ENCODE results near the gene GRIP2. TPM values are rescaled to one million over a fixed set of nuclear protein-coding genes. Genes with fewer than 3 reads are reported as not detected.

GRIP2 gene
- total and polyA plus RNA-seq, 9 of the 15 experiments (the other 6 are each of a cell fraction or from before 2014, with no cell fraction given), result 0.01 TPM; not detected in 7

- Histone ChIP-seq H3K4me1 (replicated peaks in 1 of 2; ENCODE audit: control insufficient read depth in 2 of 2, insufficient read depth in 2 of 2, low read length in 2 of 2) (peaks cover 2 to 9% of the 10 kb centered on the region in 2 experiments; a peak in 3 of 5 replicates), H3K4me3 (no peak overlapping the region), H3K4me2 (ENCODE audit: insufficient read depth, low read length) (no peak overlapping the region), H2AFZ (ENCODE audit: low read depth, low read length) (no peak overlapping the region), H3K36me3 (ENCODE audit: control insufficient read depth, insufficient read depth, low read length) (peaks cover 96% of the 10 kb centered on the region), H3K27me3 (ENCODE audit: control insufficient read depth in 2 of 2, insufficient read depth in 2 of 2, low read length in 2 of 2) (no peaks in the 10 kb centered on the region), H3K27ac (ENCODE audit: extremely low read depth, low read depth, low read length) (no peak overlapping the region), H4K20me1 (replicated peaks; ENCODE audit: control insufficient read depth, insufficient read depth, low read length) (peaks cover 11% of the 10 kb centered on the region; the same call in 1 of the 2 replicates), H3K9ac (ENCODE audit: insufficient read depth in 1 of 2, low read depth in 2 of 2, low read length in 2 of 2) (no peak overlapping the region), H3K9me3 (replicated peaks; ENCODE audit: control insufficient read depth, insufficient read depth, low read depth, low read length) (peaks cover 2% of the 10 kb centered on the region), H3K79me2 (ENCODE audit: control insufficient read depth, insufficient read depth, low read length) (peaks cover 29% of the 10 kb centered on the region), H3K9me1 (ENCODE audit: control insufficient read depth, insufficient read depth, low read length) (peaks cover 5% of the 10 kb centered on the region)
- no peak for TF ChIP-seq HNRNPL (IDR thresholded peaks at IDR 0.05; ENCODE audit: low read depth, low read length)
- TF ChIP-seq CREBBP (IDR thresholded peaks at IDR 0.05; ENCODE audit: low read depth, low read length), result peak; percentile 61
- no peak for TF ChIP-seq TEAD4 (IDR thresholded peaks at IDR 0.05; ENCODE audit: low read length)
- no peak for TF ChIP-seq TEAD4 (CRISPR knock-in tag; IDR thresholded peaks at IDR 0.05; ENCODE audit: borderline replicate concordance)
- TF ChIP-seq ARID2 (IDR thresholded peaks at IDR 0.05), result 0 out of 2 replicates have a peak, but pooled peaks have one; percentile 22
- TF ChIP-seq SIN3A (IDR thresholded peaks at IDR 0.05; ENCODE audit: borderline replicate concordance in 2 of 2, control insufficient read depth in 1 of 2, low read depth in 2 of 2, low read length in 2 of 2), result no peak
- peak; percentile 63 for TF ChIP-seq ARHGAP35 (IDR thresholded peaks at IDR 0.05; ENCODE audit: partially characterized antibody)
- 0 out of 2 replicates have a peak, but pooled peaks have one; percentile 24 for TF ChIP-seq SMARCA5 (IDR thresholded peaks at IDR 0.05)
- TF ChIP-seq HDGF (IDR thresholded peaks at IDR 0.05), result 0 out of 2 replicates have a peak, but pooled peaks have one; percentile 21
- no peak for DNase-seq (ENCODE audit: extremely low read depth in 1 of 4, low spot score in 3 of 4)
- BruUV-seq (replicated peaks), result TSS peak; percentile 11
- no peak for ATAC-seq
- in situ Hi-C loops (cut with MboI), result no loop called here
- 92% methylated on average over 1 of the region's 1 CpG for WGBS (ENCODE audit: insufficient coverage, low coverage, missing lambda C conversion rate)
- ChIA-PET POLR2A (interaction anchor here (0.5 to 3.0 kb wide), 3 partner anchors 11 to 1703 kb away, joined by 3 to 10 read pairs (median 3); no protein-coding TSS in a partner anchor), CTCF (ENCODE audit: low intra/inter-chr PET ratio) (no interaction called here)
- intact Hi-C loops (cut with micrococcal nuclease), result no loop called here
- FAIRE-seq, result no peak
These were observed 93.1 kb downstream of the GRIP2 start for GRCh38 chr3:14446988-14447570.

Data from K562 (cell line).